T-cell (primary cell): ENCODE results near the gene ARHGEF33. TPM values are rescaled to one million over a fixed set of nuclear protein-coding genes. Genes with fewer than 3 reads are reported as not detected.

Experiments
- ATAC-seq, 4 experiments: fragments of 200-7000 bp in 3 of 4; fragments of 150-1000 bp in 1 of 4; cut with Tn5 transposase; replicated peaks in 1 of 4; 1 replicate in 3 of 4; 2 replicates in 1 of 4; pipeline ENCODE4 v1.10.0; 2021; ENCODE audit warnings: moderate library complexity in 3 of 4, mild to moderate bottlenecking in 2 of 4, moderate number of reproducible peaks in 1 of 4
- CTCF ChIA-PET, 2 donors: fragments of 300-600 bp; sonication (Branson Sonifier 250); formaldehyde crosslinking; loops; one replicate each; lab custom pipeline; 2022; ENCODE audit warnings: antibody characterized with exemption in 2 of 2; lab: Charles Lee
- POLR2A ChIA-PET, 2 donors: fragments of 300-600 bp; sonication (Branson Sonifier 250); formaldehyde crosslinking; loops; one replicate each; lab custom pipeline; 2022; ENCODE audit warnings: antibody characterized with exemption in 2 of 2; lab: Charles Lee
- DNase-seq, 35 experiments: peaks; one replicate each; pipeline versions ENCODE4 v3.0.0 to v3.0.0-alpha.2; 2013 to 2023
- H3K27ac ChIP-seq: one replicate; pipeline ENCODE4 v1.5.1; 2013; ENCODE audit warnings: low read length
- H3K27me3 ChIP-seq, 2 experiments: replicated peaks in 1 of 2; 1 replicate in 1 of 2; 2 replicates in 1 of 2; pipeline versions ENCODE4 v1.6.1 to v1.7.0; 2013; ENCODE audit warnings: low read length in 1 of 2, mixed read lengths in 1 of 2; ENCODE audit not compliant: control insufficient read depth in 2 of 2, insufficient read depth in 2 of 2; ENCODE audit errors: extremely low read depth in 1 of 2
- H3K36me3 ChIP-seq, 2 donors: 1 replicate in 1 of 2; 2 replicates in 1 of 2; pipeline versions ENCODE4 v1.6.1 to v1.7.0; 2013; ENCODE audit warnings: low read length in 1 of 2; ENCODE audit not compliant: control insufficient read depth in 2 of 2, insufficient read depth in 1 of 2; ENCODE audit errors: extremely low read depth in 1 of 2
- H3K4me1 ChIP-seq, 2 experiments: 1 replicate in 1 of 2; 2 replicates in 1 of 2; pipeline versions ENCODE4 v1.6.1 to v1.7.0; 2013; ENCODE audit warnings: low read length in 2 of 2, mixed read lengths in 1 of 2; ENCODE audit not compliant: insufficient read depth in 2 of 2, control insufficient read depth in 1 of 2; ENCODE audit errors: extremely low read depth in 1 of 2
- H3K4me3 ChIP-seq, 2 donors: 1 replicate in 1 of 2; 2 replicates in 1 of 2; pipeline versions ENCODE4 v1.5.1 to v1.7.0; 2013; ENCODE audit warnings: mild to moderate bottlenecking in 2 of 2, low read length in 1 of 2, moderate library complexity in 1 of 2; ENCODE audit not compliant: control insufficient read depth in 1 of 2; ENCODE audit errors: extremely low read depth in 1 of 2
- H3K9me3 ChIP-seq: 2 replicates; pipeline ENCODE4 v1.7.0; 2013
- H3K27ac Mint-ChIP-seq, 2 donors: one replicate each; pipeline ENCODE4 v1.8.0; 2020 to 2021; ENCODE audit warnings: mild to moderate bottlenecking in 2 of 2, mixed read lengths in 2 of 2
- H3K27me3 Mint-ChIP-seq, 2 donors: one replicate each; pipeline ENCODE4 v1.8.0; 2021 to 2022; ENCODE audit warnings: mixed read lengths in 2 of 2
- H3K36me3 Mint-ChIP-seq: one replicate; pipeline ENCODE4 v1.8.0; 2021; ENCODE audit warnings: mixed read lengths
- H3K4me1 Mint-ChIP-seq, 3 donors: one replicate each; pipeline ENCODE4 v1.8.0; 2020 to 2022; ENCODE audit warnings: mixed read lengths in 3 of 3, mild to moderate bottlenecking in 1 of 3
- H3K4me3 Mint-ChIP-seq, 3 donors: one replicate each; pipeline ENCODE4 v1.8.0; 2020 to 2022; ENCODE audit warnings: mild to moderate bottlenecking in 3 of 3, mixed read lengths in 3 of 3, moderate library complexity in 3 of 3
- H3K9me3 Mint-ChIP-seq, 3 donors: one replicate each; pipeline ENCODE4 v1.8.0; 2020 to 2022; ENCODE audit warnings: mixed read lengths in 3 of 3
- WGBS: methylation state at CpG from one replicate; pipeline ENCODE4 v1.1.5; 2013; ENCODE audit warnings: missing lambda C conversion rate; ENCODE audit not compliant: insufficient coverage; 5-methylcytosine and 5-hydroxymethylcytosine counted together
- total RNA-seq, 35 experiments: library from RNA in 6 of 35; stranded (reverse) in 6 of 35; fragments of 120-200 nt in 1 of 35; gene quantifications; one replicate each; pipeline versions ENCODE4 v1.2.1 to v1.2.4 and lab custom pipeline; 2013 to 2026

The ARHGEF33 gene
- total RNA-seq, 5 donors from 2014 or later (not counting 1 experiment from before 2014, with no cell fraction given) = 0.15 to 0.26 (median 0.16) TPM; not detected in 2

GRCh38 chr2:38971377-38971776, 81.7 kb downstream of the ARHGEF33 start:
- ChIA-PET POLR2A (interaction anchor here in 1 of 2 donors (0.6 kb wide), 1 partner anchor 132 kb away, joined by 3 read pairs; no protein-coding TSS in a partner anchor), CTCF (no interaction called here)
- no peak for DNase-seq
- H3K4me1 ChIP-seq = no peaks in the 10 kb centered on the region
- no peaks in the 10 kb centered on the region for H3K9me3 ChIP-seq
- Mint-ChIP-seq H3K27ac (no peak overlapping the region), H3K9me3 (no peaks in the 10 kb centered on the region), H3K4me3 (no peak overlapping the region), H3K27me3 (peaks cover 4 to 6% of the 10 kb centered on the region in 2 donors), H3K36me3 (no peaks in the 10 kb centered on the region), H3K4me1 (no peaks in the 10 kb centered on the region)
- WGBS = 100% methylated on average over 4 of the region's 4 CpGs
- no peak overlapping the region for H3K4me3 ChIP-seq
- no peaks in the 10 kb centered on the region for H3K27me3 ChIP-seq
- H3K36me3 ChIP-seq = no peaks in the 10 kb centered on the region
- H3K27ac ChIP-seq = no peak overlapping the region
- ATAC-seq = no peak

DNA sequence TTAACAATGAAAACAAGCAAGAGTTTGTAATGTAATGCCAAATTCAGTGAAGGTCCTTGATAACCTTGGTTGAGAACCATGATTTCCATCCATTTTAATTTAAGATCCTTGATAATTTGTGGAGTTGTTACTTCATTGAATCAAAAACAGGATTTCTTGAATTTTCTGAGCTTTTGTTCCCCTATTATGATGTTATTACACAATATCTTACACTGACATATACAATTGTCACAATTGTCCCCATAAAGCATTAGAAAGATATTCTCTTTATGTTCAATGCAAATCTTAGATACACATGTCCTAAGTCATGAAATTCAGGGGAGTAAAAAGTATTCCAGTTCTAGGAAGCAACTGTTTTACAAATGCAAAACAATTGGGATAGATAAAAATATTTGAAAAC, 83.6 kb downstream of the ARHGEF33 start:
- H3K27ac ChIP-seq = no peak overlapping the region
- ChIA-PET POLR2A (no interaction called here), CTCF (no interaction called here)
- no peaks in the 10 kb centered on the region for H3K4me1 Mint-ChIP-seq
- peaks cover 0 to 4% of the 10 kb centered on the region in 2 donors for H3K27me3 Mint-ChIP-seq
- no peaks in the 10 kb centered on the region for H3K9me3 ChIP-seq
- H3K36me3 ChIP-seq = no peaks in the 10 kb centered on the region
- no peaks in the 10 kb centered on the region for H3K4me1 ChIP-seq
- no peak overlapping the region for H3K4me3 ChIP-seq
- DNase-seq (no peak), ATAC-seq (no peak)
- H3K27ac Mint-ChIP-seq = no peak overlapping the region
- no peaks in the 10 kb centered on the region for H3K36me3 Mint-ChIP-seq
- no peaks in the 10 kb centered on the region for H3K27me3 ChIP-seq
- no peaks in the 10 kb centered on the region for H3K9me3 Mint-ChIP-seq
- H3K4me3 Mint-ChIP-seq = no peak overlapping the region

DNA sequence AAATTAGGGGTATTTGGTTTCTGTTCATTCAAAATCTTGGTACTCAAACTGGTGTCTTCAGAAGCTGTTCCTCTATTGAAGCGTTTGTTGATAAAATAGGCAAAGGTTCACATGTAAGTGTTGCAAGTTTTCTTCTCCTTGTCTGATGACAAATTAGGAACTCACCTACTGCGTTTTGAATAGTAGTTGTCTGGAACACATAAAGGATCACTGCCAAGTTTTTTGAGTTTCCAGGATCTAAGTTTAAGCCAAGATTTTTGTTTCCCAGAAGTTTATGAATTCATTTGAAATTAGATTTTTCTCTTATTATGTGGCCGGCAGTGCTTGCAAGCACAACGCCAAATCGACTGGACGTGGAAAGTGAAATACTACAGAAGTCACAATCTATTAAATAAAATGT, 85.4 kb downstream of the ARHGEF33 start:
- POLR2A ChIA-PET = interaction anchor here in 1 of 2 donors (0.6 kb wide), 1 partner anchor 434 kb away, joined by 4 read pairs; no protein-coding TSS in a partner anchor
- Mint-ChIP-seq H3K4me1 (no peaks in the 10 kb centered on the region), H3K9me3 (no peaks in the 10 kb centered on the region), H3K27me3 (no peaks in the 10 kb centered on the region), H3K4me3 (no peak overlapping the region), H3K27ac (no peak overlapping the region), H3K36me3 (no peaks in the 10 kb centered on the region)
- Histone ChIP-seq H3K27ac (no peak overlapping the region), H3K4me1 (no peaks in the 10 kb centered on the region), H3K4me3 (no peak overlapping the region), H3K27me3 (no peaks in the 10 kb centered on the region), H3K36me3 (no peaks in the 10 kb centered on the region), H3K9me3 (no peaks in the 10 kb centered on the region)
- ATAC-seq (no peak), DNase-seq (no peak)
- WGBS = 71% methylated on average over 1 of the region's 6 CpGs
- CTCF ChIA-PET = no interaction called here

- no peaks in the 10 kb centered on the region for H3K4me1 Mint-ChIP-seq
- H3K4me3 Mint-ChIP-seq = no peak overlapping the region
- no peak overlapping the region for H3K27ac Mint-ChIP-seq
Measured at GRCh38 chr2:38977047-38977446, 87.4 kb downstream of the ARHGEF33 start.

GRCh38 chr2:38978296-38978903, 88.7 kb downstream of the ARHGEF33 start:
- ATAC-seq (no peak), DNase-seq (no peak)
- CTCF ChIA-PET = no interaction called here
- WGBS = 77% methylated on average over 4 of the region's 5 CpGs
- Mint-ChIP-seq H3K4me1 (no peaks in the 10 kb centered on the region), H3K9me3 (no peaks in the 10 kb centered on the region), H3K4me3 (no peak overlapping the region), H3K36me3 (peaks cover 4% of the 10 kb centered on the region), H3K27me3 (no peaks in the 10 kb centered on the region), H3K27ac (peak overlapping the region; percentile 3 to 59)
- H3K27me3 ChIP-seq = no peaks in the 10 kb centered on the region
- no peaks in the 10 kb centered on the region for H3K9me3 ChIP-seq
- no peaks in the 10 kb centered on the region for H3K4me1 ChIP-seq
- no peaks in the 10 kb centered on the region for H3K36me3 ChIP-seq
- no peak overlapping the region for H3K27ac ChIP-seq
- no peak overlapping the region for H3K4me3 ChIP-seq
- POLR2A ChIA-PET = no interaction called here

More at GRCh38 chr2:38977047-38977446, 87.4 kb downstream of the ARHGEF33 start:
- ChIA-PET CTCF (no interaction called here), POLR2A (no interaction called here)
- 80% methylated on average over 1 of the region's 3 CpGs for WGBS
- H3K27ac ChIP-seq = no peak overlapping the region
- ATAC-seq (no peak), DNase-seq (no peak)
- no peaks in the 10 kb centered on the region for H3K9me3 ChIP-seq
- no peaks in the 10 kb centered on the region for H3K27me3 ChIP-seq
- Mint-ChIP-seq H3K36me3 (no peaks in the 10 kb centered on the region), H3K9me3 (no peaks in the 10 kb centered on the region), H3K27me3 (no peaks in the 10 kb centered on the region)
- no peaks in the 10 kb centered on the region for H3K36me3 ChIP-seq
- H3K4me1 ChIP-seq = no peaks in the 10 kb centered on the region
- H3K4me3 ChIP-seq = no peak overlapping the region

DNA sequence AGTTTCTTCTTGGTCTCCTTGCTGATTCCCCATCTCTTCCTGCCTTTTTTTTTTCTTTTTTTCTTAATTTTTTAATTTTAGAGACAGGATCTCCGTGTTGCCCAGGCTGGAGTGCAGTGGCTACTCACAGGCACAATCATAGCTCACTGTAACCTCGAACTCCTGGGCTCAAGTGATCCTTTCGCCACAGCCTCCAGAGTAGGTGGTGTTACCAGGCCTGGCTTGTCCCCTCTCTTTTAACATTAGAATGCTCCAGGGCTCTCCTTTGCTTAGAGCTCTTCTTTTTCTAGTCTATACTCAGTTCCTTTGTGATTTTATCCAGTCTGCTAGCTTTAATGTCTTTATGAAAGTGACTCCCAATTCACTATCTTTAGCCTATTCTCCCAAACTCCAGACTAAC, 89.2 kb downstream of the ARHGEF33 start:
- H3K9me3 ChIP-seq = no peaks in the 10 kb centered on the region
- H3K27me3 ChIP-seq = no peaks in the 10 kb centered on the region
- no peaks in the 10 kb centered on the region for H3K36me3 ChIP-seq
- POLR2A ChIA-PET = no interaction called here
- no peak for DNase-seq
- H3K4me3 ChIP-seq = no peak overlapping the region
- WGBS = 100% methylated on average over 1 of the region's 3 CpGs
- CTCF ChIA-PET = no interaction called here
- Mint-ChIP-seq H3K4me1 (no peaks in the 10 kb centered on the region), H3K9me3 (no peaks in the 10 kb centered on the region), H3K36me3 (peaks cover 8% of the 10 kb centered on the region), H3K4me3 (no peak overlapping the region), H3K27ac (peak overlapping the region in 1 of 2 donors; percentile 3), H3K27me3 (no peaks in the 10 kb centered on the region)
- no peak for ATAC-seq
- no peaks in the 10 kb centered on the region for H3K4me1 ChIP-seq
- no peak overlapping the region for H3K27ac ChIP-seq
